ENCODE results near the gene FBXO36. TPM values are rescaled to one million over a fixed set of nuclear protein-coding genes. Genes with fewer than 3 reads are reported as not detected.

FBXO36 gene, protein sequence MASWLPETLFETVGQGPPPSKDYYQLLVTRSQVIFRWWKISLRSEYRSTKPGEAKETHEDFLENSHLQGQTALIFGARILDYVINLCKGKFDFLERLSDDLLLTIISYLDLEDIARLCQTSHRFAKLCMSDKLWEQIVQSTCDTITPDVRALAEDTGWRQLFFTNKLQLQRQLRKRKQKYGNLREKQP
- 1 to 10 TPM in 1 of 2 experiments, under 1 TPM in 1; 0.54 to 1.4 TPM for total RNA-seq

DNA sequence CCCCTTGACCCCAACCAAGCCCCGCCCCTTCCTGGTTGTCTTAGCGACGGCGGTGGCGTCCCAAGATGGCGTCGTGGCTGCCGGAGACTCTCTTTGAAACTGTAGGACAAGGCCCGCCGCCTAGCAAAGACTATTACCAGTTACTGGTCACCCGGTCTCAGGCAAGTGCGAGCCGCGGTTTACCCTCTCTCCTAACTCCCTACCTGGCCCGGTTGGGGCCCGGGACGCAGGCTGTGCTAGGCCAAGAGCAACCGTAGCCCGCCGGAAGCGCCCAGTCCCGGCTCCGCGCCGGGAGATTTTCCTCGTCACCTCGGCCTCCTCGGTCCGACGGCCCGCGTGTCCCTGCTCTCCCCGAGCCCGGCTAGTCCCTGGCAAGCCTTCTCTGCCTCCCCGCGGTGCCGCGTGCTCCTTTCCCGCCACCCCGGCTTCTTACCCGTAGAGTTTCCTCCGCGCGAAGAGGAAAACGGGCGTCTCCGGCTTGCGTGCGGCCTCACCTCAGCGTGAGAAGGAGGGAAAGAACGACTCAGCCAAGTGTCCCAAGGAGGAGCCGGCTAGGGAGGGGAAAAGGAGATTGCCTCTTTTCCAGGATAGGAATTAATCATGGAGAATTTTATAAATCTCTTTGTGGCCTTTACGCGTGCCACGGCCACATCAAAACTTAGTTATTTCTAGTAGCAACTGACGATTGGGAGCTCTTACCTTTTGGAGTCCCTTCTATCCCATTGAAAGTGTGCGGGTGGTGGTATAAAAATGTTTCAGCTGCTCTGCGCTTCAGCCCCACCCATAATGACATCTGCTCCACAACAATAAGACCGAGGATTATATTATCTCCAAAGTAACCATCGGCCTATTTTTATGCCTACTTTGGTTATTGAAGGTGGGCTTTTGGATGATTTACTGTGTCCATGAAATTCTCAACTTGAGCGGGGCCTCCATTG is at the start of gene FBXO36:
Gene FBXO36, plus strand, starts transcription at position 55 of the 938 bp plus-strand sequence. Its CDS starts 11 bp downstream, at position 66.
- H3K27ac Mint-ChIP-seq = peak within 1 kb of the TSS; percentile 99
- H3K9me3 Mint-ChIP-seq (ENCODE audit: low read depth) = no peaks in the 10 kb centered on the region
- CTCF ChIA-PET = interaction anchor here (1.2 to 3.1 kb wide), 4 partner anchors 12 to 122 kb away, joined by 3 to 16 read pairs (median 7); no protein-coding TSS in a partner anchor
- H3K4me3 Mint-ChIP-seq = peak within 1 kb of the TSS; percentile 99
- ATAC-seq (peak; percentile 65), DNase-seq (peak; percentile 93)
- no peaks in the 10 kb centered on the region for H3K27me3 Mint-ChIP-seq
- peaks cover 24% of the 10 kb centered on the region for H3K36me3 Mint-ChIP-seq
- H3K4me1 Mint-ChIP-seq = peaks cover 45% of the 10 kb centered on the region

DNA sequence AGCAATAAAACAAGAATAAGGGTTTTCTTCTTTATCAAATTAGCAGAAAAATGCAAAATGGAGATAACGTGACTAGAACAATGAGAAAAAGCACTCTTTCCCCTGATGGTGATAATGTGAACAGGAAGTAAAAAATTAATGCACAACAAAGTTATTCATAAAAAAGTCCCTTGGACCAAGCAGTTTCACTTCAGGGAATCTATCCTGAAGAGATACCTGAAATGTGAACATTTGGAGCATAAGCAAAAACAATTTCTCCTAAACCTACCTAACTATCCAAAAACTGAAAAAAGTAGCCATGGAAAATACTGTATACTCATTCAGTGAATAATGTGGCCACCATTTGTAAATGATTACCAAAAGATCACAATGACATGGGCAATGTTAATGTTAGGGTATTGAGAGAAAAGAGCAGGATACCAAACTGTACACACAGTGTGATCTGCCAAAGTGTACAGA is 49.2 kb upstream of the FBXO36 start:
- H3K27me3 Mint-ChIP-seq = no peaks in the 10 kb centered on the region
- H3K9me3 Mint-ChIP-seq (ENCODE audit: low read depth) = no peaks in the 10 kb centered on the region
- ATAC-seq (no peak), DNase-seq (no peak)
- H3K27ac Mint-ChIP-seq = no peak overlapping the region
- peaks cover 45% of the 10 kb centered on the region for H3K36me3 Mint-ChIP-seq
- no peak overlapping the region for H3K4me3 Mint-ChIP-seq
- H3K4me1 Mint-ChIP-seq = peaks cover 16% of the 10 kb centered on the region
- CTCF ChIA-PET = no interaction called here

DNA sequence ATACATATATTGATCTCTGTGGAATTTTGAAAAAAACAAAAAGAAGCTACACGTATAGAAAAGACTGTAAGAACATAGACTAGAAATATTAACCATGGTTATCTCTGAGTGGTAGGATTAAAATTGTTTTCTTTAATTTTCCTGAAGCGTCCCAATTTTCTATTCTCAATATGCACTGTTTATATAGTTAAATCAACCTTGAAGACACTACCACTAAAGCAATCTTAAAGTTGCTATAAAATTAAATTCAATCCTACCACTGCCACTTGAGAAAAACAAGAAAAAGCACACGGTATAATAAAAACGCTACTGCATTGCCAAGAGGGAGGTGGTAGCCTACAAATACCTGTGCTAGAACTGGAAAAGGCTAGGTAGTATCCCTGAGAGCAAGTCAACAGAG is 47.7 kb upstream of the FBXO36 start:
- Mint-ChIP-seq H3K27ac (peak overlapping the region; percentile 6), H3K9me3 (ENCODE audit: low read depth) (no peaks in the 10 kb centered on the region), H3K36me3 (peaks cover 45% of the 10 kb centered on the region), H3K4me1 (peaks cover 11% of the 10 kb centered on the region), H3K27me3 (no peaks in the 10 kb centered on the region), H3K4me3 (no peak overlapping the region)
- CTCF ChIA-PET = interaction anchor here (0.6 kb wide), 1 partner anchor 133 kb away, joined by 3 read pairs; no protein-coding TSS in a partner anchor
- no peak for ATAC-seq
- no peak for DNase-seq

DNA sequence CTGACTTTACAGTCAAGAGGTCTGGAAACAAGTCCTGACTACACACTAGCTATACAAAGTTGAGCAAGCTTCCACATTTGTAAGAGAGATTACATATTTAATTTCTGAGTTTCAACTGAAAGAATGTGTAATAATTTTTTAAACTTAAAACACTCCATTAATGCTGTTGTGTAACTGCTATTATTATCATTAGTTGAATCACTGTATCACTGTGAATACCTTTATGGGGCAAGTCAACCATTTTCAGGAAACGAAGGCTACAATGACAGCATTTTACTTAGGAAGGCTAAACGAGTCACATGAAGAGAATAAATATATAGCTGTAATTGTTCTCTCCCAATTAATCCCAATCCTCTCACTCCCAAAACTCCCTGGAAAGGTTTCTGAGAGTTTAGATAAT is 46.8 kb upstream of the FBXO36 start:
- no peak overlapping the region for H3K4me3 Mint-ChIP-seq
- no peaks in the 10 kb centered on the region for H3K9me3 Mint-ChIP-seq (ENCODE audit: low read depth)
- no peak for ATAC-seq
- no peak overlapping the region for H3K27ac Mint-ChIP-seq
- DNase-seq = no peak
- peaks cover 7% of the 10 kb centered on the region for H3K4me1 Mint-ChIP-seq
- H3K27me3 Mint-ChIP-seq = no peaks in the 10 kb centered on the region
- CTCF ChIA-PET = no interaction called here
- H3K36me3 Mint-ChIP-seq = peaks cover 44% of the 10 kb centered on the region

DNA sequence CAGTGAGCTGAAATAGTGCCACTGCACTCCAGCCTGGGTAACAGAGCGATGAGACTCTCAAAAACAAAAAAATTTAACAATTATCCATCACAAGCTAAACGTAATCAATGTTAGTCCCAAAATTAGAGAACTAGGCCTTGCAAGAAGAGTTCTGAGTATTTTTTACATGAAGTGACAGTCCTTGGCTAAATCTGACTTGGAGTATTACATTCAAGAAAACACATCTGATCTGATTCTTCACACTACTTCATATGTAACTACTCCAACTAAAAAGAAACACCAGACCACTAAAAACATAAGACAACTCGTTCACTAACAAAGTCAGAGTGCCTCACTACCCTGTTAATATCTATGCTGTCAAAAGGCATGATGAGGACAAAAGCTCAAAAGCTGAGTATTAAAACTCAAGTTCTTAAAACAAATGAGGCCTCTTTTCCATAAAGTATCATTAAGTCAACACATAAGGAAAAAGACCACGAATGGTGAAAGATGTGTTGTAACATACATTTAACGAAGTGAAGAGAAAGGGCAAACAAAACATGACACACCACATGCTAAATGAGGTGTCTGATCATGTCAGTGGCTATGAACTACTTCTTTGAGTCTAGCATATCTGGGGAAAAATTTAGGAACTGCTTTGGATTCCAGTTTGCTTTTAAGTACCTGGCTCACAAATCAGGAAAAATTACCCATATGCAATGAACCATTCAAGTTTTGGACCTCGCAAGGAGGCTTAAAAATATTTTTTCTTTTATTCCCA is 42.9 kb upstream of the FBXO36 start:
- peaks cover 26% of the 10 kb centered on the region for H3K36me3 Mint-ChIP-seq
- no peaks in the 10 kb centered on the region for H3K27me3 Mint-ChIP-seq
- H3K4me1 Mint-ChIP-seq = peaks cover 2% of the 10 kb centered on the region
- DNase-seq (no peak), ATAC-seq (no peak)
- H3K9me3 Mint-ChIP-seq (ENCODE audit: low read depth) = no peaks in the 10 kb centered on the region
- no peak overlapping the region for H3K4me3 Mint-ChIP-seq
- H3K27ac Mint-ChIP-seq = no peak overlapping the region
- CTCF ChIA-PET = interaction anchor here (1.1 kb wide), 2 partner anchors 32 to 78 kb away, joined by 3 read pairs; no protein-coding TSS in a partner anchor

DNA sequence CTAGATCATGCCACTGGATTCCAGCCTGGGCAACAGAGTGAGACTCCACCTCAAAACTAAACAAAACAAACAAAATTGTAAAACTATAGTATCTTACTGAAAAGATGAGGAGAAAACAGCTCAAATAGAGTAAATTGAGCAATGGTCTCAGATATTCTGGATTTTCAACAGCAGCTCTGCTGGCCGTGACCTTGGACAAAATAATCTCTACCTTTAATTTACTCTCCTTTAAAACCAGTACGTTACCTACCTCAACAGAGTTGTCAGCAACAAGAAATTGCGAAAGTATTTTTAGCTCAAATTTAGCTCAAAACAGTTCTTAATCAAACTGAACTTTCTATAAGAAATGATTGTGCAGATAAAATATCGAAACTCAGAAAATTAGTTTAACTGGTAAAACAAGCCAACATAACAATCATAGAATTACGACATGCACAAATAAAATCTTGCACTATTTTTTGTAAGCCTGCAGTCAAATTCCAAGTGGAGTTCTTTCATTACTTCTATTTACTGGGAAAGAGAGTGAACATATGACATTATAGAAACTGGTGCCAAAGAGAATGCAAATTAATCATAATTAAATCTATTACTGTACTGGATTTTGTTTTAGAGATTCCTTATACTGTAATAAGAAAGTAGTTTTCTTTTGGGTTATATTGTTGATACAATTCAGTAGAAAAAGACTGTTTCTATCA is 41.3 kb upstream of the FBXO36 start:
- peaks cover 10% of the 10 kb centered on the region for H3K4me1 Mint-ChIP-seq
- H3K27me3 Mint-ChIP-seq = no peaks in the 10 kb centered on the region
- DNase-seq = no peak
- ATAC-seq = no peak
- H3K4me3 Mint-ChIP-seq = no peak overlapping the region
- no peak overlapping the region for H3K27ac Mint-ChIP-seq
- CTCF ChIA-PET = no interaction called here
- no peaks in the 10 kb centered on the region for H3K9me3 Mint-ChIP-seq (ENCODE audit: low read depth)
- H3K36me3 Mint-ChIP-seq = peaks cover 20% of the 10 kb centered on the region

DNA sequence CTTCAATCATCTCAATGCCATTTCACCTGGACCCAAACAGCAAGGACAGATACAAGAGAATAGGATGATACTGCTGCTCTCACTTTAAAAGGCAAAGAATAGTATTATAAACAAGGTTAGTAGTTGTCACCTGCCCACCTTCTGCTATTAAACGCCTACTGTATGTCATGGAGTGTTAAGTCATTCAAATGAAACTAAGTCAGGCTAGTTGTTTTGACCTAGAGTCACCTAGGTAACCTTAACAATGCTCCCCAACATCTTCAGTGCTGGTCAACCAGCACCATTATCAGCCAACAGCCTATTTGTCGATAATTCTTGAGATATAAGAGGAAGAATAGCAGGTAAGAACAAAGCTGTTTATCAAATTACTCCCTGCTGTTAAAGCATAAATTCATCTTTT is 39.7 kb upstream of the FBXO36 start:
- H3K4me3 Mint-ChIP-seq = no peak overlapping the region
- peaks cover 24% of the 10 kb centered on the region for H3K36me3 Mint-ChIP-seq
- no peak for ATAC-seq
- CTCF ChIA-PET = no interaction called here
- DNase-seq = no peak
- H3K4me1 Mint-ChIP-seq = peaks cover 16% of the 10 kb centered on the region
- no peak overlapping the region for H3K27ac Mint-ChIP-seq
- no peaks in the 10 kb centered on the region for H3K9me3 Mint-ChIP-seq (ENCODE audit: low read depth)
- no peaks in the 10 kb centered on the region for H3K27me3 Mint-ChIP-seq

DNA sequence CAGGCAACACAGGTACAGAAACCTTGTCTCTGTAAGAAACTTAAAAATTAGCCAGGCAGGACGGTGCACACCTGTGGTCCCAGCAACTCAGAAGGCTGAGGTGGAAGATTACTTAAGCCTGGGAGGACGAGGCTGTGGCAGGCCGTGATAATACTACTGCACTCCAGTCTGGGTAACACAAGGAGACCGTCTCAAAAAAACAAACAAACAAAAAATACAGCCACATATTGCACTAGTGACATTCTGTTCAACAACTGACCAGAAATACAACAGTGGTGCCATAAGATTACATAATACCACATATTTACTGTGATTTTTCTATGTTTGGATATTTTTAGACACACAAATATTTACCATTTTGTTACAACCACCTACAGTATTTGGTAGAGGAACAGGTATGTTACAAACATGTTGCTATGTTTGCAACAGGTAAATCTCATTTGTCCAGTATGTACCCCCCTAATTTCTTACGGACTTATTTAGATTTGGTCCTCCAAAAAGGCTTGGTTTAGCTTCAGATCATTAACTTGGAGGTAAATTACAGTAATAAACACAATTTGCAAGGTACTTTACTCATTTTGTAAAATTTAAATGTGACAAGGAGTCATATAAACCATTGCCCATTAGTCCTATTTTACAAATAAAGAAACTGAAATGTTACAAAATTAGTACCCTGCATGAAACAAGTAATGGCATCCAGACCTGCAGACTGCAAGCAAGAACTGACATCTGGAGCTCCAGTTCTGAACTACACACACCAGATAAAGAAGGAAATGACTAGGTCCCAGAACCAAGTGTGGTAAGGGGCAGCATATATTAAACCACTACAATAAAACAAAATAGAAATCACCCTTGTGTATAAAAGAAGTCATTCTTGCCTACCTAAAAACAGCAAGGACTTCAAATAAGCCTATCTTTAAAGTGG is 37.3 kb upstream of the FBXO36 start:
- H3K27ac Mint-ChIP-seq = no peak overlapping the region
- no peaks in the 10 kb centered on the region for H3K9me3 Mint-ChIP-seq (ENCODE audit: low read depth)
- H3K4me3 Mint-ChIP-seq = no peak overlapping the region
- no peaks in the 10 kb centered on the region for H3K27me3 Mint-ChIP-seq
- H3K4me1 Mint-ChIP-seq = peaks cover 19% of the 10 kb centered on the region
- CTCF ChIA-PET = no interaction called here
- ATAC-seq (peak; percentile 27), DNase-seq (no peak)
- H3K36me3 Mint-ChIP-seq = peaks cover 15% of the 10 kb centered on the region

DNA sequence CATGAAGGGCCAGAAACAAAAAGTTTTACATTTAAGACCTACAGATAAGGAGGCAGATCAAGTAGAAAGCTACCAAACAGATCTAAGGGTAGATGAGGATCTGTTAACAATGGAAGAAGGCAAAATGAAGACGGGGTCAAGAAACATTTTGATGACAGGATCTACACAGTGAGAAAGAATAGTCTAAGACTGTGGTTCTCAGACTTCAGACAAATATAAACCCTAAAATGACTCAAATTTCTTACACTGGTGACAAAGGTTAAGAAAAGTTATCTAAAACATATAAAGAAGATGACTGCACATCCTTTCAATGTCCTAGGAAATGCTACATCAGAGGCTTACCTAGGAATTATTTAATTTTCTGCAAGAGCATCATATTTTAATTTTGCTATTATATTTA is 34.9 kb upstream of the FBXO36 start:
- ATAC-seq (no peak), DNase-seq (no peak)
- H3K36me3 Mint-ChIP-seq = peaks cover 13% of the 10 kb centered on the region
- no peak overlapping the region for H3K27ac Mint-ChIP-seq
- H3K27me3 Mint-ChIP-seq = no peaks in the 10 kb centered on the region
- no peaks in the 10 kb centered on the region for H3K9me3 Mint-ChIP-seq (ENCODE audit: low read depth)
- CTCF ChIA-PET = no interaction called here
- H3K4me1 Mint-ChIP-seq = peaks cover 21% of the 10 kb centered on the region
- H3K4me3 Mint-ChIP-seq = no peak overlapping the region

DNA sequence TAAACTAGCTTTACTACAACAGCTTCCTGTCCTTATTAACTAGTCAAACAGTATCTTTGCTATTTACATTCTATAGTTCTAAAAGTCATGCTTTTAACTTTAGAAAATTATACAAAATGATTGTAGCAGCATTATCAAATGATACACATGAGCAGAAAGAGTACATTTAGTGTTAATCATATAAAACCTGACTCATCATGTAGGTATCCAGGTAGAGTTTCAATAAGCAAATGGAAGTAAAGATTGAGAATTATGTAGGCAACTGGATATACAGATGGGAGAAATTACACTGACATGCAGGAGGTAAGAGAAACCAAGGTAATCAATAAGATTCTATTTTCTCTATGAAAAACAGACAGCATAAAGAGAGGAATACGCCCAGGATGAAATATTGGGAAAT is 34.3 kb upstream of the FBXO36 start:
- H3K4me3 Mint-ChIP-seq = no peak overlapping the region
- no peaks in the 10 kb centered on the region for H3K27me3 Mint-ChIP-seq
- ATAC-seq = no peak
- CTCF ChIA-PET = no interaction called here
- H3K4me1 Mint-ChIP-seq = peaks cover 22% of the 10 kb centered on the region
- no peaks in the 10 kb centered on the region for H3K9me3 Mint-ChIP-seq (ENCODE audit: low read depth)
- no peak overlapping the region for H3K27ac Mint-ChIP-seq
- peaks cover 13% of the 10 kb centered on the region for H3K36me3 Mint-ChIP-seq
- no peak for DNase-seq

DNA sequence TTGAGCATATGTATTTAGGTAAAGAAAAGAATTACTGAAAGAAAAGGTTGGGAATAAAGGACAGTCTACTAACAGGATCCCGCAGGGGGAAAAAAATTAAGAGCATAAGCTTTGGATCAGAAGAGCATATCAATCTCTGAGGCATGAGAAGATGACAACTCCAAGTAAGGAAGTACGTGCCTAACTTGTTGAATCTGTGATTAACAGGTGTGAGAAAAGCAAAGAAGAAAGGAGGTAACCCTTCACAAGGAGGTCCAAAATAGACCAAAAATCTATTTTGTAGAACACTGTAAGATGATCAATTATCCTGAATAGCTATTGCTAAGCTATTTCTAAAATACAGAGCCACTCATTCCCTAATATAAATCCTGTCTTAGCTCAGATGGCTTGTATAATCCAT is 33.3 kb upstream of the FBXO36 start:
- H3K27ac Mint-ChIP-seq = no peak overlapping the region
- ATAC-seq = no peak
- CTCF ChIA-PET = interaction anchor here (1.8 kb wide), 1 partner anchor 108 kb away, joined by 5 read pairs; no protein-coding TSS in a partner anchor
- H3K4me3 Mint-ChIP-seq = no peak overlapping the region
- DNase-seq = no peak
- H3K36me3 Mint-ChIP-seq = peaks cover 13% of the 10 kb centered on the region
- H3K4me1 Mint-ChIP-seq = peaks cover 25% of the 10 kb centered on the region
- H3K9me3 Mint-ChIP-seq (ENCODE audit: low read depth) = no peaks in the 10 kb centered on the region
- H3K27me3 Mint-ChIP-seq = no peaks in the 10 kb centered on the region

DNA sequence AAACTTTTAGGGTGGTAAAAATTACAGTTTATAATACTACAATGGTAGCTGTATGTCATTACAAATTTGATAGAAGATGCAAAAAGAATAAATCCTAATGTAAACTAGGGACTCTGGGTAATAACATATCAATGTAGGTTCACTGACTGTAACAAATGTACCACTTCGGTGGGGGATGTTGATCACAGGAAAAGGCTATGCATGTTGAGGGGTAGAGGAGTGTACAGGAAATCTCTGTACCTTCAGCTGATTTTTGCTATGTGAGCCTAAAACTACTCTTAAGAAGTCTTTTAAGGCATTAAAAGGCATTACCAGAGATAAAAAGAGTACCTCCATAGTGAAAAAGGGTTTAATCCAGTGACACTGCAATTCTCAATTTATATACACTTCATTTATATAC is 25.4 kb upstream of the FBXO36 start:
- H3K27me3 Mint-ChIP-seq = no peaks in the 10 kb centered on the region
- no peak for DNase-seq
- no peaks in the 10 kb centered on the region for H3K9me3 Mint-ChIP-seq (ENCODE audit: low read depth)
- CTCF ChIA-PET = interaction anchor here (0.8 to 2.1 kb wide), 2 partner anchors 14 to 21 kb away, joined by 3 to 5 read pairs; no protein-coding TSS in a partner anchor
- no peak for ATAC-seq
- H3K36me3 Mint-ChIP-seq = peaks cover 20% of the 10 kb centered on the region
- H3K4me1 Mint-ChIP-seq = peaks cover 26% of the 10 kb centered on the region
- no peak overlapping the region for H3K4me3 Mint-ChIP-seq
- H3K27ac Mint-ChIP-seq = no peak overlapping the region

Measured in activated CD8-positive, alpha-beta memory T cell treated with anti-CD3 and anti-CD28 coated beads, Interleukin-2, amount 10 ng/mL, durations not matched to agents 7 days and 5 days (primary cell).